CD14-positive monocyte (primary cell): ENCODE data around the gene TNFAIP8L1. TPM values are rescaled to one million over a fixed set of nuclear protein-coding genes. Genes with fewer than 3 reads are reported as not detected.

Source experiments
- DNase-seq, 3 donors: peaks; one replicate each; pipeline ENCODE4 v3.0.0-alpha.2; 2011 to 2022
- H2AFZ ChIP-seq: 2 replicates; pipeline ENCODE4 v1.6.0; 2012; ENCODE audit warnings: mild to moderate bottlenecking, low read depth, low read length, inconsistent platforms; ENCODE audit not compliant: insufficient read depth, poor library complexity, severe bottlenecking
- H3K27ac ChIP-seq, 2 donors: 1 replicate in 1 of 2; 2 replicates in 1 of 2; pipeline ENCODE4 v1.5.1; 2012 to 2013; ENCODE audit warnings: low read length in 2 of 2, control low read depth in 1 of 2, inconsistent platforms in 1 of 2, low read depth in 1 of 2, mild to moderate bottlenecking in 1 of 2
- H3K27me3 ChIP-seq, 2 donors: one replicate each; pipeline versions ENCODE4 v1.6.0 to v1.6.1; 2011 to 2013; ENCODE audit warnings: low read length in 2 of 2; ENCODE audit not compliant: control insufficient read depth in 2 of 2, insufficient read depth in 2 of 2
- H3K36me3 ChIP-seq, 2 donors: replicated peaks in 1 of 2; 1 replicate in 1 of 2; 2 replicates in 1 of 2; pipeline versions ENCODE4 v1.5.1 to v1.6.1; 2012 to 2013; ENCODE audit warnings: low read length in 2 of 2, control low read depth in 1 of 2, inconsistent platforms in 1 of 2, mild to moderate bottlenecking in 1 of 2; ENCODE audit not compliant: insufficient read depth in 2 of 2, control insufficient read depth in 1 of 2
- H3K4me1 ChIP-seq, 2 donors: 1 replicate in 1 of 2; 2 replicates in 1 of 2; pipeline versions ENCODE4 v1.5.1 to v1.6.1; 2012 to 2013; ENCODE audit warnings: low read length in 2 of 2, control low read depth in 1 of 2, inconsistent platforms in 1 of 2, mild to moderate bottlenecking in 1 of 2, moderate library complexity in 1 of 2; ENCODE audit not compliant: insufficient read depth in 2 of 2, control insufficient read depth in 1 of 2
- H3K4me2 ChIP-seq: replicated peaks from 2 replicates; pipeline ENCODE3; 2012; ENCODE audit warnings: low read length, moderate library complexity, mild to moderate bottlenecking; ENCODE audit not compliant: poor library complexity, severe bottlenecking; ENCODE audit errors: extremely low read depth
- H3K4me3 ChIP-seq, 3 experiments: fragments of 200-600 bp in 1 of 3; sonication (generic) in 1 of 3; replicated peaks in 1 of 3; 1 replicate in 2 of 3; 2 replicates in 1 of 3; pipeline ENCODE4 v1.5.1; 2011 to 2013; ENCODE audit warnings: low read length in 3 of 3, mild to moderate bottlenecking in 3 of 3, control low read depth in 2 of 3, low read depth in 2 of 3, inconsistent platforms in 1 of 3, moderate library complexity in 1 of 3
- H3K79me2 ChIP-seq: 2 replicates; pipeline ENCODE4 v1.6.0; 2012; ENCODE audit warnings: mild to moderate bottlenecking, control low read depth, inconsistent platforms, low read length, moderate library complexity; ENCODE audit not compliant: insufficient read depth
- H3K9ac ChIP-seq: 2 replicates; pipeline ENCODE4 v1.6.0; 2017; ENCODE audit warnings: low read length, mild to moderate bottlenecking; ENCODE audit not compliant: insufficient read depth, poor library complexity, severe bottlenecking
- H3K9me3 ChIP-seq, 2 donors: replicated peaks in 1 of 2; 1 replicate in 1 of 2; 2 replicates in 1 of 2; pipeline versions ENCODE4 v1.5.1 to v1.6.1; 2012 to 2013; ENCODE audit warnings: low read length in 2 of 2, control low read depth in 1 of 2; ENCODE audit not compliant: control insufficient read depth in 1 of 2, insufficient read depth in 1 of 2
- H4K20me1 ChIP-seq: 2 replicates; pipeline ENCODE4 v1.6.0; 2012; ENCODE audit warnings: mild to moderate bottlenecking, low read length, control low read depth, moderate library complexity; ENCODE audit not compliant: insufficient read depth
- H3K27ac Mint-ChIP-seq, 7 donors: one replicate each; pipeline ENCODE4 v1.8.0; 2020; ENCODE audit warnings: mild to moderate bottlenecking in 7 of 7, mixed read lengths in 7 of 7, moderate library complexity in 6 of 7, inconsistent platforms in 2 of 7
- H3K27me3 Mint-ChIP-seq, 3 donors: one replicate each; pipeline ENCODE4 v1.8.0; 2021 to 2022; ENCODE audit warnings: low read depth in 3 of 3, mild to moderate bottlenecking in 3 of 3, mixed read lengths in 3 of 3, moderate library complexity in 3 of 3, inconsistent platforms in 1 of 3
- H3K36me3 Mint-ChIP-seq, 2 donors: one replicate each; pipeline ENCODE4 v1.8.0; 2020; ENCODE audit warnings: mixed read lengths in 2 of 2, inconsistent platforms in 1 of 2, mild to moderate bottlenecking in 1 of 2
- H3K4me1 Mint-ChIP-seq: one replicate; pipeline ENCODE4 v1.8.0; 2020; ENCODE audit warnings: mild to moderate bottlenecking, mixed read lengths
- H3K4me3 Mint-ChIP-seq, 2 donors: one replicate each; pipeline ENCODE4 v1.8.0; 2020; ENCODE audit warnings: mild to moderate bottlenecking in 2 of 2, mixed read lengths in 2 of 2, moderate library complexity in 1 of 2
- H3K9me3 Mint-ChIP-seq, 7 donors: one replicate each; pipeline ENCODE4 v1.8.0; 2020 to 2022; ENCODE audit warnings: mixed read lengths in 7 of 7, mild to moderate bottlenecking in 6 of 7, moderate library complexity in 6 of 7, inconsistent platforms in 2 of 7
- CTCF ChIP-seq: fragments of 200-600 bp; IDR thresholded peaks from one replicate; pipeline ENCODE4 v1.8.0; 2022; ENCODE audit warnings: antibody characterized with exemption, mild to moderate bottlenecking
- WGBS: methylation state at CpG from one replicate; pipeline ENCODE4 v1.1.5; 2013; ENCODE audit warnings: missing lambda C conversion rate; ENCODE audit not compliant: insufficient coverage; 5-methylcytosine and 5-hydroxymethylcytosine counted together
- intact Hi-C, 2 donors: fragments of 100-400 bp; cut with micrococcal nuclease; formaldehyde crosslinking; loops; one replicate each; pipeline versions ENCODE4 v1.15.0 to v1.15.1; 2023
- polyA plus RNA-seq, 3 donors: library from polyadenylated mRNA; depleted of rRNA in 1 of 3; unstranded in 2 of 3; stranded (reverse) in 1 of 3; fragments of 300-500 nt in 2 of 3; fragments of >200 nt in 1 of 3; fragmentation: Illumina TruSeq in 2 of 3; gene quantifications; 1 replicate in 2 of 3; 2 replicates in 1 of 3; pipeline ENCODE4 v1.2.3, GENCODE V29; 2012 to 2021

The TNFAIP8L1 gene
- polyA plus RNA-seq, 3 donors = 1.8 to 3.9 (median 3.7) TPM

- no peak overlapping the region for H3K4me3 ChIP-seq
- Mint-ChIP-seq H3K9me3 (peaks cover 0 to 2% (median 0%) of the 10 kb centered on the region in 7 donors), H3K27ac (no peak overlapping the region), H3K4me3 (no peak overlapping the region), H3K36me3 (peaks cover 0 to 2% of the 10 kb centered on the region in 2 donors), H3K4me1 (peaks cover 16% of the 10 kb centered on the region), H3K27me3 (peaks cover 17 to 26% (median 24%) of the 10 kb centered on the region in 3 donors)
- no peak for DNase-seq
- WGBS = 85% methylated on average over 3 of the region's 6 CpGs
- no peaks in the 10 kb centered on the region for H3K79me2 ChIP-seq
- H3K9ac ChIP-seq = no peak overlapping the region
- TF ChIP-seq CTCF = no peak
- H4K20me1 ChIP-seq = no peaks in the 10 kb centered on the region
- intact Hi-C loops = no loop called here
- no peak overlapping the region for H3K4me2 ChIP-seq
- no peaks in the 10 kb centered on the region for H3K36me3 ChIP-seq
- no peak overlapping the region for H3K27ac ChIP-seq
- no peaks in the 10 kb centered on the region for H3K9me3 ChIP-seq
- peaks cover 14% of the 10 kb centered on the region in 2 donors for H3K4me1 ChIP-seq
- no peak overlapping the region for H2AFZ ChIP-seq
- H3K27me3 ChIP-seq = peaks cover 0 to 6% of the 10 kb centered on the region in 2 donors
Measured at GRCh38 chr19:4604912-4605311, 34.4 kb upstream of the TNFAIP8L1 start.

- no peaks in the 10 kb centered on the region for H3K36me3 ChIP-seq
- peaks cover 0 to 6% of the 10 kb centered on the region in 2 donors for H3K27me3 ChIP-seq
- no peaks in the 10 kb centered on the region for H4K20me1 ChIP-seq
- WGBS = 88% methylated on average over 1 of the region's 5 CpGs
- Mint-ChIP-seq H3K9me3 (peaks cover 0 to 2% (median 0%) of the 10 kb centered on the region in 7 donors), H3K27me3 (peaks cover 16 to 23% (median 22%) of the 10 kb centered on the region in 3 donors), H3K4me3 (no peak overlapping the region), H3K36me3 (peaks cover 0 to 2% of the 10 kb centered on the region in 2 donors), H3K27ac (no peak overlapping the region), H3K4me1 (peaks cover 27% of the 10 kb centered on the region)
- peaks cover 27% of the 10 kb centered on the region in 2 donors for H3K4me1 ChIP-seq
- H3K4me2 ChIP-seq = no peak overlapping the region
- intact Hi-C loops = no loop called here
- no peak overlapping the region for H3K4me3 ChIP-seq
- no peak overlapping the region for H2AFZ ChIP-seq
- TF ChIP-seq CTCF = no peak
- no peak overlapping the region for H3K9ac ChIP-seq
- no peak overlapping the region for H3K27ac ChIP-seq
- DNase-seq = no peak
- H3K9me3 ChIP-seq = no peaks in the 10 kb centered on the region
- no peaks in the 10 kb centered on the region for H3K79me2 ChIP-seq
Measured at GRCh38 chr19:4606181-4606580, 33.1 kb upstream of the TNFAIP8L1 start.
